C4-2B (cell line): ENCODE data around the gene PTPRN2.

Experiments used
- H3K27ac ChIP-seq: fragments of 450-650 bp; 2 replicates; pipeline ENCODE4 v1.5.1; 2017
- ZFX ChIP-seq: fragments of 450-650 bp; IDR thresholded peaks from 2 replicates; pipeline ENCODE4 v1.6.1; 2017
- TF ChIP-seq, protein P1 (sequence below): fragments of 450-650 bp; conservative IDR thresholded peaks from 2 replicates; pipeline ENCODE4 v1.5.1; 2017; ENCODE audit warnings: mild to moderate bottlenecking

The PTPRN2 gene

GRCh38 chr7:157497367-157497743 is 1090.3 kb downstream of the PTPRN2 start:
- no peak overlapping the region for H3K27ac ChIP-seq
- TF ChIP-seq ZFX, result no peak
- TF ChIP-seq, protein P1, sequence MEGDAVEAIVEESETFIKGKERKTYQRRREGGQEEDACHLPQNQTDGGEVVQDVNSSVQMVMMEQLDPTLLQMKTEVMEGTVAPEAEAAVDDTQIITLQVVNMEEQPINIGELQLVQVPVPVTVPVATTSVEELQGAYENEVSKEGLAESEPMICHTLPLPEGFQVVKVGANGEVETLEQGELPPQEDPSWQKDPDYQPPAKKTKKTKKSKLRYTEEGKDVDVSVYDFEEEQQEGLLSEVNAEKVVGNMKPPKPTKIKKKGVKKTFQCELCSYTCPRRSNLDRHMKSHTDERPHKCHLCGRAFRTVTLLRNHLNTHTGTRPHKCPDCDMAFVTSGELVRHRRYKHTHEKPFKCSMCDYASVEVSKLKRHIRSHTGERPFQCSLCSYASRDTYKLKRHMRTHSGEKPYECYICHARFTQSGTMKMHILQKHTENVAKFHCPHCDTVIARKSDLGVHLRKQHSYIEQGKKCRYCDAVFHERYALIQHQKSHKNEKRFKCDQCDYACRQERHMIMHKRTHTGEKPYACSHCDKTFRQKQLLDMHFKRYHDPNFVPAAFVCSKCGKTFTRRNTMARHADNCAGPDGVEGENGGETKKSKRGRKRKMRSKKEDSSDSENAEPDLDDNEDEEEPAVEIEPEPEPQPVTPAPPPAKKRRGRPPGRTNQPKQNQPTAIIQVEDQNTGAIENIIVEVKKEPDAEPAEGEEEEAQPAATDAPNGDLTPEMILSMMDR, result no peak

DNA sequence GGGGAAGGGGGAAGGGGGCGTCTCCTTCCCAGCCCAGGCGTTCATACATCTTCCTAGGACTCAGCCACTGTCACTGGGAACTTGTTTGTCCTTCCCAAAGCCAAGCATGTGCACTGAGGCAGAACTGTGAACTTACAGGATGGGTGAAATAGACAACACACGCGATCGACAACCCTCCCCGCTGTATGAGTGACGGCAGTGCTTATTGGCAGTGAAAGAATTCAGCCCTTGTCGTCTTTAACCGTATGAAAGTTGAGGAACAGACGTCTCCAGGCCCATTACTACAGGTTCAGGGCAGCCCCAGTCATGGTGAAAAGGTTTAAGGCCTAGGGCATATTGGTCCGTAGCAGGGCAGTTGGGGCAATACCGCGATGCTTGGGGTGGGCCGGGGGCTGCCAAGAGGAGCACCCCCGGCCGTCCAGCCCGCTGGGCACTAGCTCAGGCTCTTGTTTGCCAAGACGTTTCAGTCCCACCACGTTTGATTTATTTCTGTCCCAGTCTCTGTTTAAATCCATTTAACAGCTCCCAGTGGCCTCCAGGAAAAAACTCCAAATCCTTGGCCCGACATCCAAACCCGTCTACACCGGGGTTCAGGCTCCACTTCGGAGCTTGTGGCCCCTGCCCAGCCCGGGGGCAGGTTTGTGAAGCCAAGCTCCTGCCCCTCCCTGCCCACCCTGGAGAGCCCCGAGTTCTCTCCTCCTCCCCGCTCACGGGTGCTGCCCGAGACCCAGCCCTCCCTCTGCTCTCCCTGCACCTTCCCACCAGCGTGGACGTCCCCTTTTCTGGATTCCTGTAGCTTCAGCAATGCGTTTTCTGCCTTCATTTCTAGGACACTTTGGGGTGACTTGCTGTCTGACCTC is 1091.0 kb downstream of the PTPRN2 start:
- no peak overlapping the region for H3K27ac ChIP-seq
- TF ChIP-seq ZFX, result no peak
- TF ChIP-seq, protein P1, result no peak

DNA sequence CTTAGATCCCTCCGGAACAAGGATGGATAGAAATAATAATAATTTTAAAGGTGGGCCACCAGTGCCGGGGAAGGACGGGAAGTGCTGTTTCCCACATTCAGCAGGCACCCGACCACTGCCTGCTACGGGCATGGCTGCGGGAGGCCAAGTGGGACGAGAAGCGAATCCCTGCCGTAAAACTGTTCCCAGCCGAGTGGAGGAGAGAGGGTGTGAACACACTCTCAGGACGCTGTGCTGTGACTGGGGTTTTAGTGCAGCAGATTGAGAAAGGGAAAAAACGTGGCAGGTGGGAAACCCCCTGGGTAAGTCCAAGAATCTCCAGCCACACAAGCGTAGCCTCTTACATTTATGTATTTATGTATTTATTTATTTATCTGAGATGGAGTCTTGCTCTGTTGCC is 1092.0 kb downstream of the PTPRN2 start:
- H3K27ac ChIP-seq, result no peak overlapping the region
- TF ChIP-seq ZFX, result no peak
- TF ChIP-seq, protein P1, result no peak

GRCh38 chr7:157495177-157495553 is 1092.5 kb downstream of the PTPRN2 start:
- TF ChIP-seq ZFX, result no peak
- TF ChIP-seq, protein P1, result no peak
- no peak overlapping the region for H3K27ac ChIP-seq

DNA sequence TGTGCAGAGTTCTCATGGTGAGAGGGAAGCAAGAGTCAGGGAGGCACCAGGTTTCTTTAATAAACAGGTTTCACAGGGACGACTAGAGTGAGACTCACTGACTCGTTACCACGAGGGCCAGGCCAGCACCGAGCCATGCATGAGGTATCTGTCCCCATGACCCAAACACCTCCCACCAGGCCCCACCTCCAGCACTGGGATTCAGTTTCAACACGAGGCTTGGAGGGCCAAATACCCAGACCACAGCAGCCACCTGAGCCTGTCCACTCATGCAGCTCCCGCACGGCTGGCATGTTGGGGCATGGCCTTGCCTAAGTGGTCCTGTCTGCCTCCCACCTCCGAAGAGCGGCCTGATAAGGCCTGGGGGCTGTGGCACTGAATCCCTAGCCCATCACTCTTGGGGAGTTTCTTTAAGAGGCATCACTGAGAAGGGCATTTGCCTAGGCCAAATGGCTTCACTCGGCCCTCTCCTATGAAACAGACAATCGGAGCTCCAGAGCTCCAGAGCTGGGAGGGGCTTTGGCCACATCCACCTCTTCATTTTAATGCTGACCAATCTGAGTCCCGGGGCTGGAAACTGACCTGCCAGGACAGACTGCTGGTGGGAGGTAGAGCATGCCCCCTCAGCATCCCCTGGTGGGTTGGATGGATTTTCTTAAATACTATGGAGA is 1093.0 kb downstream of the PTPRN2 start:
- H3K27ac ChIP-seq, result no peak overlapping the region
- TF ChIP-seq, protein P1, result no peak
- TF ChIP-seq ZFX, result no peak

DNA sequence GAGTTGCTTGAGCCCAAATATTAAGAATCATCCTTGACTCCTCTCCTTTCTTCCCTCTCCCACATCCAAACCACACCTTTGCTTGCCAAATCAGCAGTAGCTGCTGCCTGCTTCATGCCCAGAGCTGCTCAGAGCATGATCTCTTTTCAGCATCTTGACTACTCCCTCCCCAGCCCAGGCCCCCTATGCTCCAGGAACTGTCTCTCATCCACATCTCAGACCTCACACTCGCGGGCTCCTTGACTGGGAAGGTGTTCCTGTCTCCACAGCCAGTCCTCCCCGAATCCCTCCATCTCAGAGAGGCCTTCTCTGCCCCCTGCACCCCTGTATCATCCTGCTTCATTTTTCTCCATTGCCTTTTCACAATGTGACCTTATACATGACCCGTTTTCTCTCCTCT is 1093.8 kb downstream of the PTPRN2 start:
- no peak for TF ChIP-seq ZFX
- TF ChIP-seq, protein P1, result no peak
- H3K27ac ChIP-seq, result no peak overlapping the region

DNA sequence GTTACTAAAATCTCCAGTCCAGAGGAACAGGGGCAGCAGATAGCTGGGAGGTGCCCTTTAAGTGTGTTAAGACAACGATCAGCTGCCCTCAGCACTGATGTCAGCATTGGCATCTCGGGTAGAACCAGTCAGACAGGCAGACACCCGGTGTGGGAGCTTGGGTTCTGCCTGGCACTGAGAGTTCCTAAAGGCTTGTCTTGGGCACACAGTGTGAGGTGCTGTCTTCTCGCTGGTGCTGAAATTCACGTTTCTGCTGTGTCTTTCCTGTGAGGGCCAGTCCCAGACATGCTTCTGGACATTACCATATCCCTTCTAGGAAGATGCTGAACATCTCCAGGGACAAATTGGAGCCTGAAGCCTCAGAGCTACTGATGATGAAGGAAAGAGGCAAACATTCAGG is 1094.6 kb downstream of the PTPRN2 start:
- H3K27ac ChIP-seq, result no peak overlapping the region

More for the DNA sequence above, 1094.6 kb downstream of the PTPRN2 start:
- TF ChIP-seq, protein P1, result no peak
- TF ChIP-seq ZFX, result no peak
